ENCODE results near the gene CASP3.

DNA sequence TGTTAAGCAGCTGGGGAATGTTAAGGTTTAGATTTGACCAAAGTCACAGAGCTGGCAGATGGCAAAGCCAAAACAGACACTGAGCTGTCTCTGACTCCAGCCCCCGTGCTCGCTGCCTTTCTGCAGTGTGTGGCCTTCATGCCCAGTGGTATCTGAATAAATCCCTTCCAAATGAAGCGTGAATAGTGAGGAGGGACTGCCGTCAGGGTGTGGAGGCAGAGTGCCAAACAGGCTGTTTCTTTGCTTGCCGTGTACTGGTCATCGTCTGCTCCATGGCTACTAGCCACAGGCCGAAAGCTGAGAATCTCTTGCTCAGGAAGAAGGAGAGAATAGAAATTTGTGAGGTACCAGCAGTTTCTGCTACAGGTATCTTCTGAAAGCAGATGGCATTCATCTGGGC is 20.0 kb upstream of the CASP3 start:
- TF ChIP-seq, protein P1, sequence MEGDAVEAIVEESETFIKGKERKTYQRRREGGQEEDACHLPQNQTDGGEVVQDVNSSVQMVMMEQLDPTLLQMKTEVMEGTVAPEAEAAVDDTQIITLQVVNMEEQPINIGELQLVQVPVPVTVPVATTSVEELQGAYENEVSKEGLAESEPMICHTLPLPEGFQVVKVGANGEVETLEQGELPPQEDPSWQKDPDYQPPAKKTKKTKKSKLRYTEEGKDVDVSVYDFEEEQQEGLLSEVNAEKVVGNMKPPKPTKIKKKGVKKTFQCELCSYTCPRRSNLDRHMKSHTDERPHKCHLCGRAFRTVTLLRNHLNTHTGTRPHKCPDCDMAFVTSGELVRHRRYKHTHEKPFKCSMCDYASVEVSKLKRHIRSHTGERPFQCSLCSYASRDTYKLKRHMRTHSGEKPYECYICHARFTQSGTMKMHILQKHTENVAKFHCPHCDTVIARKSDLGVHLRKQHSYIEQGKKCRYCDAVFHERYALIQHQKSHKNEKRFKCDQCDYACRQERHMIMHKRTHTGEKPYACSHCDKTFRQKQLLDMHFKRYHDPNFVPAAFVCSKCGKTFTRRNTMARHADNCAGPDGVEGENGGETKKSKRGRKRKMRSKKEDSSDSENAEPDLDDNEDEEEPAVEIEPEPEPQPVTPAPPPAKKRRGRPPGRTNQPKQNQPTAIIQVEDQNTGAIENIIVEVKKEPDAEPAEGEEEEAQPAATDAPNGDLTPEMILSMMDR (IDR thresholded peaks at IDR 0.05), result no peak
- no peak for TF ChIP-seq POLR2A (IDR thresholded peaks at IDR 0.05)

All from adrenal gland (tissue), 5 donors.